ENCODE data around the gene ANKRD11.
"Not testable (repeated sequence)": the region's sequence is repeated elsewhere in the genome, so short reads cannot be mapped to it uniquely, and the experiment has no call there.

ANKRD11 gene

DNA sequence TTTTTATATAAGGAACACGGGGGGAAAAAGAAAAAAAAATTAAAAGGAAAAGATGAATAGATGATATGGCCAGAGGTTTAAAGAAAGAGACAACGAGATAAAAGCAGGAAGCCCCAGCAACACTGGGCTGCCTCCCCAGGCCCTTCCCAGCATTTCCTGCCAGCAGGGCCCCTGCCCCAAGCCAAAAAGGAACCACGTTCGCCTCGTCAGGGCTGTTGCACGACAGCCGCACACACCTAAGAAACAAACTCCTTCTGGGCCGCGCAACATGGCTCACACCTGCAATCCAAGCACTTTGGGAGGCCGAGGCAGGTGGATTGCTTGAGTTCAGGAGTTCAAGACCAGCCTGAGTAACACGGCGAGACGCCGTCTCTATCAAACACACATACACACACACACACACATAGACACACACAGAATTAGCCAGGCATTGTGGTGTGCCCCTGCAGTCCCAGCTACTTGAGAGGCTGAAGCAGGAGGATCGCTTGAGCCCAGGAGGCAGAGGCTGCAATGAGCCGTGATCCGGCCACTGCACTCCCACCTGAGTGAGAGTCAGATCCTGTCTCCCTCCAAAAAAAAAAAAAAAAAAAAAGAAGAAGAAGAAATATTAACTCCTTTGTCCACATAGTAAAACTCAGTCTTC lies 83.0 kb downstream of the ANKRD11 start:
- no peak for DNase-seq (ENCODE audit: low read depth in 2 of 2)

DNA sequence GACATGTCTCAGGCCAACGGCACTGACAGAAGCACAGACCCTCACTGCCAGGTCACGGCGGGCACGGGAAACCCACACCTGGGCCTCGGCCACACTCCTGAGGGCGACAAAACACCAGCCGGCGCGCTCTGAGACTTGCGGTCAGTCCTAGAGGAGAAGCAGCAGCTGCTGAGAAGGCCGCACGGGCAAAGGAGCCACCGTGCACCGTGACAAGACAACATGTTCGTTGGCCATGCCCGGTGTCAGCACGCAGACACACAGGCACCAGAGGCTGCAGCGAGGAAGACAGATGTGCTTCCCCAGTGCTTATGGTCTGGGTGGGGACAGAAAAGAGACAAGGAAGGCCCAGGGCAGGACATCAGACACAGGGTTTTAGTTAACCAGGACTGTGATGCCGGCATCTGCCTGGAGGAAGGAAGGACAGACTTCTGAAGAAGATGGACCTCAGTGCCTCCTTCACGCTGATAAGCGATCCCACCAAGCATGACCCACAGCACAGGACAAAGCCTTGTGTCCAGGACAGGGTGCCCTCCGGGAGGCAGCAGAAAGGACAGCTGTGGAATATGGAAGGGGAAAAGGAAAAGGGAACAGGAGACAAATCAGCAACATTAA lies 84.0 kb downstream of the ANKRD11 start:
- DNase-seq (ENCODE audit: low read depth in 2 of 2): no peak

DNA sequence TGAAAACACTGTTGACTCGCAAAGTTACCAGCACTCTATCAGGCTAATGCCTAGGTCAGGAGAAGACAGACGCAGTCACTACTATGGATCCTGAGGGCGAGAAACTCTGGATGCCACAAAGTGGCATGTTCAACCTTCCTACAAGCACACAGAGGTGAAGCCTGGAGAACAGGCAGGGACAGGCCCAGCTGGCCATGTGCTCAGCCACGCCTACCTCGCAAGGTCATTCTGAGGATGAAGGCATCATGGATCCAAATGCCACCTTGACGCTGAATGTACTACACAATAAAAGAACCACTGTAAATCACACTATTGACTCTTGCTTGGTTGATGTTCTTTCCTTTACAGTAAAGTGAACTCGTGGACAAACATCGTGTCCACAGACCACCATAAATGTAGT lies 85.8 kb downstream of the ANKRD11 start:
- no peak for DNase-seq (ENCODE audit: low read depth in 2 of 2)

DNA sequence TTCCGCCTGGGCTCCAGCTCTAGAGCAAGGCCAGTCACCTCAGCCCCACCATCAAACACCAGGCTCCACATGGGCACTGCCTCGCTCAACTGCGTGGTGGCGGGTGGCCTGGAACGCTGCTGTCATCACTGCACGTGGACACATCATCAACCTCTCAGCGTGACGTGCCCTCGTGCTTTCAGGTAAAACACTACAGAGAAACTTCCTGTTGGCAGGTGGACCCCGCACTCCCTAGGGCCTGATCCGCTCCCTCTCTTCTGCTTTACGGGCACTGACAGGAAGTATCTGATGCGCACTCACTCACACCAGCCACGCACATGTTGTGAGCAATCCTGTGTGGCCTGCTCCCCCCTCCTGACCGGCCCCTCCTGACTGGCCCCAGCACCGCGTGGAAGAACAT lies 87.4 kb downstream of the ANKRD11 start:
- DNase-seq (ENCODE audit: low read depth in 2 of 2): no peak

DNA sequence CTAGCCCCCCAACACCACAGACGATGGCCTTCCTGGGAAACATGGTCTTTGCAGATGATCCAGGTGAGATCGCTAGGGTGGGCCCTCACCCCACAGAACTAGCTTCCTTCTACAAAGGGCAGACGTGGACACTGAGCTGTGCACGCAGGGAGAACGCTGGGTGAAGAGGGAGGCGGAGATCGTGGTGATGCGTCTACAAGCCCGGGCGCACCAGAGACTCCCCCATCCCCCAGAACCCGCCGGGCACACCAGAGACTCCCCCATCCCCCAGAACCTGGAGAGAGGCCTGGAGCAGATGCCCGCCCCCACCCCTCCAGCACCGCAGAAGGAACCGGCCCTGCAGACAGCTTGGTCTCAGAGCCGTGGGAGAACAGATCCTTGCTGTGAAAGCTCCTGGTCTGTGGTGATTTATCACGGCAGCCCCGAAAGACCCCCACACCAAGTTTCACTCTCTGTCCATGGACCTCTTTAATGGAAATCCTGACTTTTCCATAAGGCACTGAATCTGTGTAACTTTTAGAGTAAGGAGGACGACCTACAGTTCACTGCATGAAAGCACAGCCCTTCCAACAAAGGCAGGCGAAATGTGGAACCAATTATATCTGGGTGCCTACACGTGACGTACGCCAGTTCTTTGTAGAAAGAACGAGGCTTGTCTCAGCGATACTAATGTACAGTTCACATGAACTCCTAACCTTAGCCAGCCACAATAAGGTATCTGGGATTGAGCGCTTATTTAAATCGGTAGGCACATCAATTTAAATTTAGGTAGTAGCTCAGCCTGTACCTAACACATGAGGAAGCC lies 88.5 kb downstream of the ANKRD11 start:
- DNase-seq (ENCODE audit: low read depth in 2 of 2): no peak

DNA sequence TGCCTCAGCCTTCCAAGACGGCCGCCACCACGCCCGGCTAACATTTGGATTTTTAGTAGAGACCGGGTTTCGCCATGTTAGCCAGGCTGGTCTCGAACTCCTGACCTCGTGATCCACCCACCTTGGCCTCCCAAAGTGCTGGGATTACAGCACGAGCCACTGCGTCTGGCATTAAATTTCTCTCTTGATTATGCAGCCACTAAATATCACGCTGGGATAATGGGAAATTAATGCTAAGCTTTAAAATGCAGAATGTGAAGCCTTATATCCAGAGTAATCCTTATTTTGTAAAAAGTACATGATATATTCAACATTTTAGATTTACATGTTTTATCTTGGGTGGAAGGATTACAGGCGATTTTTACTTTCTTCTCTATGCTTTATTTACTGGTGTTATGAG lies 89.2 kb downstream of the ANKRD11 start:
- no peak for DNase-seq (ENCODE audit: low read depth in 2 of 2)

DNA sequence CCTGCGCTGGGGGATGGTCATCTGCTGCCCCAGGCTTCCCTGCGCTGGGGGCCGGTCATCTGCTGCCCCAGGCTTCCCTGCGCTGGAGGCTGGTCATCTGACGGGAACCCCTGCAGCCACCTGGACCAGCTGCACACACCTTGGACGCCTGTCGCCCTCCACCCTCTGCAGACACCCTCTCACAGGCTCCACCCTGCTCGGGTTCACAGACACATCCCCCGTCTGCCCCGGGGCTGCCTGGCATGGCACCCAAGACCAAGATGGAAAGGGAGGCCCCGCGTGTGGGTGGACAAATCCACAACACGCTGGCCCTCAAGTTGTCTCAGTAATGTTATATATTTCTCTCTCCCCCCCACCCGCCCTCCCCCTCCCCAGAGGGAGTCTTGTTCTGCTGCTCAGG lies 89.6 kb downstream of the ANKRD11 start:
- DNase-seq (ENCODE audit: low read depth in 2 of 2): no peak

DNA sequence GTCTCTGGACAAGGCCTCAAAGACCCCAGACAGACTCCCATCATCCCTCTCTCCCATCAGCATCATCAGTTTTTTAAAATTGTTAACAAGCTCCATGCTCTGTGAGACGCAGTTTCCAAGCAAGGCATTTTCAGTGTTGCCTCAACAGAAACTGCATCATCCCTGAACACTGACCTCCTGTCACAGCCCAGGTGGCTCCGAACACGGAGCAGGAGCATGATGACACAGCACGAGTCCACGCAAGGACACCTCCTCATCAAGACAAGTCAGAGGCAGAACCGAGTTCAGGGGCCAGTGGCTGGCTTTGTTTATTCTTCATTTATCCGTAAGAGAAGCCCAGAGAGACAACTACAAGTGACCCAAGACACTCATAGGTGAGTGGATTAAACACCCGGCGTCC lies 91.4 kb downstream of the ANKRD11 start:
- DNase-seq (ENCODE audit: low read depth in 2 of 2): no peak

DNA sequence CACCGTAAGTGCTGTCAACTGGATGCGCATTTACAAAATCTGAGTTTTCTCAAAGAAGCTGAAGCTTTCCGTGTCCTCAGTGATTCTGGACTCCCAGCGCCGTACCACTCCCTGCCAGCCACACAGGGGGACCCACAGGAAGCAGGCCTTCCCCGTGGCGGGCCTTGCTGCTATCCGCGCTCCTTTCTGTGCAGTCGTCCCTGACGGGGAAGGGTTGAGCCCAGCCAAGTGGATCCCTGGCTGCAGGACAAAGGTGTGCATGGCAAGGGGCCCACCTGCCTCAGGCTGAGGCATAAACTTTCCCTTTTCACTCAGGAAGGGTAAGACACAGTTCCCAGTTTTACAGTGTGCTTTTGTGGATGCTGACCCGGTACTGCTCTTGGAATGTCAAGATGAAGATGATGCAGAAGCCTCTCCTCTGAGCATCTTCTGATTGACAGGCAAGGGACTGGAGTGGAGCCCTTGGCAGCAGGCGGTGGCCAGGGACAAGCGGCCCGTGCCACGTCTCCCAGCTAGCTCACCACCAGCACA lies 93.0 kb downstream of the ANKRD11 start:
- no peak for DNase-seq (ENCODE audit: low read depth in 2 of 2)

DNA sequence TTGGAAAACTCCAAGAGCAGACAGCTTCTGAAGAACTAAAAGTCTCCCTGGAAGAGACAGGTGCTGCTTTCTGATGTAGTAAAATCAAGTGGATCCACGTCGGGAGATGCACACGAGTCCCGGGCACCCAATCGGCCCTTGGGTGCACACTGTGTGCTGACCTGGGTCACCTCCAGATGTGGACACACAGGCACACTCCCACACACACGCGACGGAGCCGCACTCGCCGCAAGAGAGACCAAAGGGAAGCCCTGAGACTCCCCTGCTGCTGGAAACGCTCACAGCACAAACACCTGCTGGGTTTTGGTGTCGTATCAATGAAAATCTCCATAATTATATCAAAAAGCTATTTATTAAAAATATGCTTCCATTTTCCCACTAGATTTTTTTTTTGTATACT lies 94.2 kb downstream of the ANKRD11 start:
- DNase-seq (ENCODE audit: low read depth in 2 of 2): no peak

DNA sequence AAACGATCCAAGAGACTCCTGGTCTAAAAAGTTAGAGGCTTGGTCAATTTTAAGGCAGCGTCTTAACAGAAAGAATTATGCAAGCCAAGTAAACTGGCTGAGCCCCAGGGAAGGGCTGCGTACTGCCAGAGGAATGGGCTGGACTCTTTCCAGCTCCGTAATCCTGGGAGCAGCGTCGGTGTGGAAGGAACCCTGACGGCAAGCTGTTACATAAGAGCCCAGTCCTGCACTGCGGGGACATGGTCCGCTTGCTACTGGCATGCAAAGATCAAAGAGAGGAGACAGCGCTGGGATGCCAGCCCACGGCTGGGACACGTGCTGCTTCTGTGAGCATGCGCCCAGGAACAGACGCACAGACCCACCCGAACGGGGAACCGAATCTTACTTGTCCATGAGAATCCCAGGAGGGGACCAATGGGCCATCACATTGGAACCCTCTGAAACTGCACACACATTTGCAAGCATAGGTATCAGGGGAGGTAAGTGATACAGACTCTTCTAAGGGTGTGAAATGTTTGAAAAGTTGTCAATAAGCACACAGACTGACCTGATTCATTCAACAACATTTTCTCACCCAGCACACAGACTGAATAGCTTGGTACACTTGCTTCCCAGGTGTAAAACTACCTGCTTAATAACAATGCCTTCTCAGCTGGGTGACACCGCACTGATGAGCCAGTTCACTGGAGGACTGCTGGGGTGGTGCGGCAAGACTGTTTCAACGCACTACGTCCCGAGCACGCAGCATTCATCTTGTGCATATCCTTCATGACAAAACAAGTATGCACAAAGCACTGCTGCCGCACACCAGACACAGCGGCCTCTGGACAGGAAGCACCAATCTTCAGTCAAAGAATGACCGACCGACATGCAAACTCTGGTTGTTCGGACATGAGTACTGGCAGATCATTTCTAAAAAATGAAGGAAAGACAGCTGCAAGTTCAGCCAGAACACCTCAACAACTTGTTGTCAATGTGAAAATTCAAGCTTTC lies 94.9 kb downstream of the ANKRD11 start:
- DNase-seq (ENCODE audit: low read depth in 2 of 2): no peak

DNA sequence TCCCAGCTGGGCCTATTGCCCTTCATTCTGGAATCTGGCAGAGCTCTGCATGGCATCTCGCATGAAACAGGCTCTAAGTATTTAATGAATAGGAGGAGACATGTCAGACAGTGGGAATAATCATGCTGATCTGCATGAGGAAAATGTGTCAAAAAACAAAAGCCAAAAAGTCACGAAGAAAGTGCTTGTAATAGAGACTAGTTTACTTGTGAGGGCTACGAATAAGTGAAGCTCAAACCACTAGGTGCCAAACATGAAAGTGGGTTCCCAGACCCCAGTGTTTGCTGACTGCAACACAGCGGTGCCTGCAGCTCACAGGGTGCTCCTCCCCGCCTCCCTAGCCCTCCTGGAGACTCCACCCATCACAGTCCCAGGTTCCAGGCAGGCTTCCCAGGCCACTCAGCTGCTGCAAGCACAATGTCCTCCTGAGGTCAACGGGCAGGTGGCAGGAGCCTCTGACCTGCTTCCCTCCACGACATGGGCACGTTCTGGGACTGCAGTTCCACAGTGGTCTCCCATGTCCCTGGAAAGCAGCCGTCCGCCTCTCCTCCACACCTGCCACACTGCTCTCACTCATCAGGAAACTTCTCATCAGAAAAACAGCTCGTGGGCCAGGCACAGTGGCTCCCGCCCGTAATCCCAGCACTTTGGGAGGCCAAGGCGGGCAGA lies 96.5 kb downstream of the ANKRD11 start:
- no peak for DNase-seq (ENCODE audit: low read depth in 2 of 2)

DNA sequence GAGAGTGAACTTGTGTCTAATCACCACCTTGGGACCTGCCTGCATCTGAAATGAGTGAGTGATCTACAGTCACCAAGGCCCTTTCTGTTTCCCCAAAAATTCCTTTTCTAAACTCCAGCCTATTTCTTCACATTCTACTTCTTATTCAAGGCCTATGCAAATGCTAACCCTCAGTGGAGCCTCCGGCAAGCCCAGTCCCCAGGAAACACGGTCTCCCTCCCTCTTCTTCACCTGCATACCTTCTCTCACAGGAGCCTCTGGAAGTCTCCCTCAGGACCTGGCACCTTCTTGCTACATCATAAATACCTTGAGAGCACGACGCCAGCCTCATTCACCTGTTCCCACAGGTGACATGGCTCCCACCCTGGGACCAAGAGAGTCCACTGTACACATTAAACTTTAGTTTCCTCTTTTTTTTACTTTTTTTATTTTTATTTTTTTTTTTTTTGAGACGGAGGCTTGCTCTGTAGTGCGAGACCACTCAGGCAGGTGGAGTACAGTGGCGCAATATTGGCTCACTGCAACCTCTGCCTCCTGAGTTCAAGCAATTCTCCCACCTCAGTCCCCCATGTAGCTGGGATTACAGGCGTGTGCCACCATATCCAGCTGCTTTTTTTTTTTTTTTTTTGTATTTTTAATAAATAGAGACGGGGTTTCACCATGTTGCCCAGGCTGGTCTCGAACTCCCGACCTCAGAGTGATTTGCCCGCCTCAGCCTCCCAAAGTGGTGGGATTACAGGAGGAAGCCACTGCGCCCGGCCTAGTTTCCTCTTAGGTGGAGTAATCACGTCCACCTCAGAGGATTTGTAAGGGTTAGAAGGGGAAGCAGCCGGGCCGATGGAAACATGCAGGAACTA lies 97.3 kb downstream of the ANKRD11 start:
- no peak for DNase-seq (ENCODE audit: low read depth in 2 of 2)

DNA sequence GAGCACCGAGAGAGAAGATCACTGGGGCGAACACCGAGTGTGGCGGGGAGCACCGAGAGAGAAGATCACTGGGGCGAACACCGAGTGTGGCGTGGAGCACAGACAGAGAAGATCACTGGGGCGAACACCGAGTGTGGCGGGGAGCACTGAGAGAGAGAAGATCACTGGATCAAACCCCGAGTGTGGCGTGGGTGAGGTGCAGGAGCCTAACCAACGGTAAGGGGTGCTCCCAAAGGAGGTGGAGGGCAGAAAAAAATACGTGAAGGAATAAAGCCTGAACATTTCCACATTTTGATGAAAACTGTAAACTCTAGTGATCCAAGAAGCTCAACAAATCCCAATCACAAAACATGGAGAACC lies 100.2 kb downstream of the ANKRD11 start:
- not testable (repeated sequence) for DNase-seq (ENCODE audit: low read depth in 2 of 2)

DNA sequence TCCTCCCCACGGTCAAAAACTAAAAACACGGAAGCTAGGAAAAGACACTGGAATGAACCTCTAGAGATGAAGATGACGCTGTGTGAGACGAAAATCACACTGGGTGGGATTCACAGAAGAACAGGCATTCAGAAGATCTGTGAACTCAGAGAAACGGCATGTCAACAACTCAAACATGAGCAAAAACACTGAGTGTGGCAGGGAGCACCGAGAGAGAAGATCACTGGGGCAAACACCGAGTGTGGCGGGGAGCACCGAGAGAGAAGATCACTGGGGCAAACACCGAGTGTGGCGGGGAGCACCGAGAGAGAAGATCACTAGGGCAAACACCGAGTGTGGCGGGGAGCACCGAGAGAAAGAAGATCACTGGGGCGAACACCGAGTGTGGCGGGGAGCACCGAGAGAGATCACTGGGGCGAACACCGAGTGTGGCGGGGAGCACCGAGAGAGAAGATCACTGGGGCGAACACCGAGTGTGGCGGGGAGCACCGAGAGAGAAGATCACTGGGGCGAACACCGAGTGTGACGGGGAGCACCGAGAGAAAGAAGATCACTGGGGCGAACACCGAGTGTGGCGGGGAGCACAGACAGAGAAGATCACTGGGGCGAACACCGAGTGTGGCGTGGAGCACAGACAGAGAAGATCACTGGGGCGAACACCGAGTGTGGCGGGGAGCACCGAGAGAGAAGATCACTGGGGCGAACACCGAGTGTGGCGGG lies 100.7 kb downstream of the ANKRD11 start:
- DNase-seq (ENCODE audit: low read depth in 2 of 2): not testable (repeated sequence)

DNA sequence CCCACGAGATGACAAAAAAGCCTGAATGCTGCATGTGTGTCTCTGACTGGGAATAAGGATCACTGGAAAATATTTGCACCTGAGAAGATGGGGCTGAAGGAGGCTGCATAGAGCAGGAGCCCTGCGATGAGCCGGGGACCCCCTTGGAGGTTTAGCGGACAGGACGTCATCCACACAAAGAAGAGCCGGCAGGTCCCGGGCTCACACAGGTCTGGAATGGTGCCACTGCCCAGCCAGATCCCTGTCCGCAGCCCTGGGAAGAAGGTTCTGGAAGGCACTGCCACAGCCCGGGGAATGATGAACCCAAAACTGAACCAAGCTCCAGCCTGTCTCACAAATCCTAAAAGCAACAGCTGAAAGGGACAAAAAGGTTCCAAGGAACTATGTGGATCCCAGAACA lies 101.8 kb downstream of the ANKRD11 start:
- no peak for DNase-seq (ENCODE audit: low read depth in 2 of 2)

DNA sequence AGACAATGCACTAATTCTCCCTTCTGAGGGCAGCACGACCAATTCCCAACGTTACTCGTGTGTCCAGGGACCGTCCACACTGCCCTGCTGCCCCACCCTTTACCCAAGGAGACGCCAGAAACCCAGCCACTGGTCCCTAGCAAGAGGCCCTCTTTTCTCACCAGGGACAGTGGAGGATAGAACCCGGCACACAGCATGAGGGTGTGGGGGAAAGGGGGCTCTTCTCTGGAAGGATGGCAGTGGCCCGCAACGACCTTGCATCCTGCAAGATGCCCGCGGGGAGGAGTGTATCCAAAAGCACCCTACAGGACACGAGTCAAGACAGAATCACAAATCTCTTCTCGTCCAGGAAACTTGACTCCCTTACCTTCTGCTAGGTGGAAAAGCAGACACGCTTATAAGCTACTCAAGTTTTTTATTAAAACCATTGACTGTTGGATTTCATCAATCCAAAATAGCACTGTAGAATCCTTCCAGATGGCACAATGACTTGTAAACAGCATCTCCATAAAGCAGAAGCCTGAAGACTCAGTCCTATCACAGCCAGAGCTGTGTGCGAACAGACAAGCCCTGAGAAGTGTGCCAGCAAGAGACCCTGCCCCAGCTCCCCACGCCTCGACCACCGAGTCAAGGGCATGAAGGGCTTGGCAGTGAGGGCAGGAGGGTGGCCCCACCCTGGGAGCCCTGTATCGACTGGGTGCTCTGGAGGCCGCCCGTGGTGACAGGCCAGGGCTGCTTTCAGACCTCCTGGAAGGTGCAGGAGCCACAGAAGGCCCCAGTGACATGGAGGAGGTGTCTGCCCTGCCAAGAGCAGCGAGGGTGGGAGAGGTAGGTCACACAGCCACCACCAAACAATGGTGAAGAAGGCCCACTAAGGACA lies 103.8 kb downstream of the ANKRD11 start:
- DNase-seq (ENCODE audit: low read depth in 2 of 2): no peak

DNA sequence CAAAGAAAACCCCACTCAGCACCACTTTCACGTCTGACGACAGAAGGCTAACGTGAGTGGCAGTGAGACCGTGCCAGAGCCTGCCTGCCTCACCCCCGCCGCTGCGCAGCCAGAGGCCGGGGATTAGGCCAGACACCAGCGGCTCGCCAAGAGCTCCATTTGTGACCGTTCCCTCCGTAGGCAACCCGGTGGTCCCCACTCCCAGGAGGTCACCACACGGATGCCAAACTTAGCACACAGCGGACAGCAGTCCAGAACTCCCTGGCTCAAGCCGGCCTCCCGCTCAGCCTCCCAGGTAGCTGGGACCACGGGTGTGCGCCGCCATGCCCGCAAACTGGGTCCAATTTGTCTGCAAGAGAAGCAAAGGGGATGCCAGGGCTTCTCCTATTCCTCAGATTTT lies 104.6 kb downstream of the ANKRD11 start:
- no peak for DNase-seq (ENCODE audit: low read depth in 2 of 2)

DNA sequence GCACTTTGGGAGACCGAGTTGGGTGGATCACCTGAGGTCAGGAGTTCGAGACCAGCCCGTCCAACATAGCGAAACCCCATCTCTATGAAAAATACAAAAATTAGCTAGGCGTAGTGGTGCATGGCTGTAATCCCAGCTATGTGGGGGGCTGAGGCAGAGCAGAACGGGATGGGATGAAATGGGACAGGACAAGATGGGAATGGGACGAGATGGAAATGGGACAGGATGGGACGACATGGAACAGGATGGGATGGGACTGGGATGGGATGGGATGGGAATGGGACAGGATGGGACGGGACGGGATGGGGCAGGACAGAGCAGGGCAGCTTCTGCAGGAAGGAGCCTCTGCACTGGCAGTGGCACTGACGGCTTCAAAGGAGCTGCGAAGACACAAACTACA lies 106.1 kb downstream of the ANKRD11 start:
- DNase-seq (ENCODE audit: low read depth in 2 of 2): no peak

Measured in stimulated activated CD8-positive, alpha-beta memory T cell treated with anti-CD3 and anti-CD28 coated beads, Interleukin-7, amount 100 ng/mL, for 1 hour (primary cell).